OCI-LY7 (cell line): ENCODE results near the gene TMEM18. TPM values are rescaled to one million over a fixed set of nuclear protein-coding genes. Genes with fewer than 3 reads are reported as not detected.
"Not testable (repeated sequence)": the region's sequence is repeated elsewhere in the genome, so short reads cannot be mapped to it uniquely, and the experiment has no call there.

Experiments used
- BruUV-seq: library from RNA; stranded (reverse); fragments of 400-500 nt; replicated peaks from 2 replicates; lab custom pipeline; 2021; lab: Mats Ljungman, UMichigan
- CTCF ChIA-PET: fragments of 300-600 bp; sonication (Branson Sonifier 250); formaldehyde crosslinking; loops from one replicate; lab custom pipeline; 2022; ENCODE audit warnings: antibody characterized with exemption; ENCODE audit not compliant: unreplicated experiment; lab: Charles Lee
- POLR2A ChIA-PET: fragments of 300-600 bp; sonication (Branson Sonifier 250); formaldehyde crosslinking; loops from one replicate; lab custom pipeline; 2022; ENCODE audit warnings: antibody characterized with exemption; lab: Charles Lee
- DNase-seq: peaks from one replicate; pipeline ENCODE4 v3.0.0-alpha.2; 2015; ENCODE audit warnings: low spot score
- H2AFZ ChIP-seq: fragments of 200-600 bp; sonication (generic), shearing (Covaris generic); 2 replicates; pipeline ENCODE4 v1.6.1; 2014; ENCODE audit warnings: mild to moderate bottlenecking, antibody characterized with exemption, low read length, moderate library complexity
- H3K27ac ChIP-seq: fragments of 200-600 bp; sonication (generic); 2 replicates; pipeline ENCODE4 v1.5.1; 2014; ENCODE audit warnings: mixed run types, low read depth, mild to moderate bottlenecking, moderate library complexity, low read length, inconsistent platforms; ENCODE audit not compliant: poor library complexity, severe bottlenecking
- H3K36me3 ChIP-seq: fragments of 200-600 bp; sonication (generic); 2 replicates; pipeline ENCODE4 v1.6.1; 2014; ENCODE audit warnings: mild to moderate bottlenecking, antibody characterized with exemption, low read length, moderate library complexity, mixed read lengths; ENCODE audit not compliant: insufficient read depth
- H3K4me1 ChIP-seq: fragments of 200-600 bp; sonication (generic); 2 replicates; pipeline ENCODE4 v1.5.1; 2014; ENCODE audit warnings: mild to moderate bottlenecking, low read length; ENCODE audit not compliant: insufficient read depth, poor library complexity, severe bottlenecking
- H3K4me2 ChIP-seq: fragments of 200-600 bp; sonication (generic); 2 replicates; pipeline ENCODE4 v1.6.1; 2014; ENCODE audit warnings: mild to moderate bottlenecking, low read length
- H3K4me3 ChIP-seq: fragments of 200-600 bp; sonication (generic); 2 replicates; pipeline ENCODE4 v1.5.1; 2014; ENCODE audit warnings: mild to moderate bottlenecking, low read depth, low read length; ENCODE audit not compliant: poor library complexity, severe bottlenecking
- H3K79me2 ChIP-seq: fragments of 200-600 bp; sonication (generic); 2 replicates; pipeline ENCODE4 v1.6.1; 2016; ENCODE audit warnings: low read depth, mild to moderate bottlenecking, low read length, moderate library complexity, mixed read lengths; ENCODE audit not compliant: insufficient read depth
- H3K9me2 ChIP-seq: fragments of 200-600 bp; sonication (generic); 2 replicates; pipeline ENCODE4 v1.6.1; 2016; ENCODE audit warnings: mild to moderate bottlenecking, low read length, mixed read lengths; ENCODE audit not compliant: insufficient read depth
- H3K9me3 ChIP-seq: fragments of 200-600 bp; sonication (generic); 2 replicates; pipeline ENCODE4 v1.6.1; 2014; ENCODE audit warnings: mild to moderate bottlenecking, mixed run types, low read length, mixed read lengths
- H4K20me1 ChIP-seq: fragments of 200-600 bp; sonication (generic); 2 replicates; pipeline ENCODE4 v1.6.1; 2014; ENCODE audit warnings: mild to moderate bottlenecking, antibody characterized with exemption, low read length, moderate library complexity, mixed read lengths; ENCODE audit not compliant: insufficient read depth
- CTCF ChIP-seq: fragments of 200-600 bp; sonication (generic); conservative IDR thresholded peaks from 2 replicates; pipeline ENCODE4 v1.5.1; 2014; ENCODE audit warnings: mild to moderate bottlenecking, antibody characterized with exemption, low read length, moderate library complexity, mixed read lengths
- EZH2phosphoT487 ChIP-seq: fragments of 200-600 bp; sonication (generic); IDR thresholded peaks from 2 replicates; pipeline ENCODE4 v1.6.1; 2018; ENCODE audit warnings: low read depth, borderline replicate concordance, mild to moderate bottlenecking, mixed run types, antibody characterized with exemption, low read length, moderate library complexity, mixed read lengths
- intact Hi-C: fragments of 100-400 bp; cut with micrococcal nuclease; formaldehyde crosslinking; loops from one replicate; pipeline ENCODE4 v1.10.0; 2022; ENCODE audit not compliant: unreplicated experiment
- total RNA-seq, 2 experiments: library from RNA; depleted of rRNA in 1 of 2; stranded (reverse); fragments of >200 nt in 1 of 2; shearing (Covaris generic) in 1 of 2; gene quantifications; 2 replicates each; pipeline ENCODE4 v1.2.3, GENCODE V29; 2014 to 2022

The TMEM18 gene
- total RNA-seq, 2 experiments from 2014 or later, result 18.2 to 31.1 TPM

GRCh38 chr2:705971-706511, 28.8 kb upstream of the TMEM18 start:
- H2AFZ ChIP-seq, result no peak overlapping the region
- no peaks in the 10 kb centered on the region for H3K36me3 ChIP-seq
- no peak overlapping the region for H3K27ac ChIP-seq
- no peak overlapping the region for H3K4me2 ChIP-seq
- ChIA-PET CTCF (no interaction called here), POLR2A (no interaction called here)
- no peak for DNase-seq
- TF ChIP-seq CTCF (no peak), EZH2phosphoT487 (no peak)
- no peak overlapping the region for H3K4me3 ChIP-seq
- H4K20me1 ChIP-seq, result no peaks in the 10 kb centered on the region
- intact Hi-C loops, result no loop called here
- no peaks in the 10 kb centered on the region for H3K4me1 ChIP-seq
- no peaks in the 10 kb centered on the region for H3K9me2 ChIP-seq
- no peaks in the 10 kb centered on the region for H3K9me3 ChIP-seq
- no TSS peak for BruUV-seq
- H3K79me2 ChIP-seq, result no peaks in the 10 kb centered on the region

GRCh38 chr2:702765-703164, 25.6 kb upstream of the TMEM18 start:
- intact Hi-C loops, H3K9me2 ChIP-seq, H3K4me2 ChIP-seq, H3K27ac ChIP-seq, H3K9me3 ChIP-seq, H4K20me1 ChIP-seq, H2AFZ ChIP-seq, H3K4me3 ChIP-seq, BruUV-seq, H3K36me3 ChIP-seq, H3K79me2 ChIP-seq, DNase-seq, POLR2A ChIA-PET, CTCF ChIA-PET, H3K4me1 ChIP-seq: not testable (repeated sequence)

GRCh38 chr2:696999-697627, 19.9 kb upstream of the TMEM18 start:
- no peaks in the 10 kb centered on the region for H3K9me2 ChIP-seq
- no peak for DNase-seq
- H3K79me2 ChIP-seq, result no peaks in the 10 kb centered on the region
- no peaks in the 10 kb centered on the region for H4K20me1 ChIP-seq
- no peak overlapping the region for H3K4me3 ChIP-seq
- intact Hi-C loops, result no loop called here
- 0 out of 2 replicates have a peak, but pooled peaks cover 8% of the 10 kb centered on the region for H3K9me3 ChIP-seq
- ChIA-PET POLR2A (interaction anchor here (1.0 kb wide), 1 partner anchor 633 kb away, joined by 3 read pairs; no protein-coding TSS in a partner anchor), CTCF (no interaction called here)
- BruUV-seq, result no TSS peak
- H3K27ac ChIP-seq, result no peak overlapping the region
- peak overlapping the region; percentile 70; the same call in 1 of the 2 replicates for H2AFZ ChIP-seq
- H3K4me2 ChIP-seq, result peak overlapping the region; percentile 60
- TF ChIP-seq CTCF, result no peak
- no peak for TF ChIP-seq EZH2phosphoT487
- H3K36me3 ChIP-seq, result no peaks in the 10 kb centered on the region
- peaks cover 17% of the 10 kb centered on the region for H3K4me1 ChIP-seq
